OCI-LY7 (cell line): Measurements from ENCODE around the gene FAF2. TPM values are rescaled to one million over a fixed set of nuclear protein-coding genes. Genes with fewer than 3 reads are reported as not detected.

Experiments used
- BruUV-seq: library from RNA; stranded (reverse); fragments of 400-500 nt; replicated peaks from 2 replicates; lab custom pipeline; 2021; lab: Mats Ljungman, UMichigan
- CTCF ChIA-PET: fragments of 300-600 bp; sonication (Branson Sonifier 250); formaldehyde crosslinking; loops from one replicate; lab custom pipeline; 2022; ENCODE audit warnings: antibody characterized with exemption; ENCODE audit not compliant: unreplicated experiment; lab: Charles Lee
- POLR2A ChIA-PET: fragments of 300-600 bp; sonication (Branson Sonifier 250); formaldehyde crosslinking; loops from one replicate; lab custom pipeline; 2022; ENCODE audit warnings: antibody characterized with exemption; lab: Charles Lee
- DNase-seq: peaks from one replicate; pipeline ENCODE4 v3.0.0-alpha.2; 2015; ENCODE audit warnings: low spot score
- H2AFZ ChIP-seq: fragments of 200-600 bp; sonication (generic), shearing (Covaris generic); 2 replicates; pipeline ENCODE4 v1.6.1; 2014; ENCODE audit warnings: mild to moderate bottlenecking, antibody characterized with exemption, low read length, moderate library complexity
- H3K27ac ChIP-seq: fragments of 200-600 bp; sonication (generic); 2 replicates; pipeline ENCODE4 v1.5.1; 2014; ENCODE audit warnings: mixed run types, low read depth, mild to moderate bottlenecking, moderate library complexity, low read length, inconsistent platforms; ENCODE audit not compliant: poor library complexity, severe bottlenecking
- H3K36me3 ChIP-seq: fragments of 200-600 bp; sonication (generic); 2 replicates; pipeline ENCODE4 v1.6.1; 2014; ENCODE audit warnings: mild to moderate bottlenecking, antibody characterized with exemption, low read length, moderate library complexity, mixed read lengths; ENCODE audit not compliant: insufficient read depth
- H3K4me1 ChIP-seq: fragments of 200-600 bp; sonication (generic); 2 replicates; pipeline ENCODE4 v1.5.1; 2014; ENCODE audit warnings: mild to moderate bottlenecking, low read length; ENCODE audit not compliant: insufficient read depth, poor library complexity, severe bottlenecking
- H3K4me2 ChIP-seq: fragments of 200-600 bp; sonication (generic); 2 replicates; pipeline ENCODE4 v1.6.1; 2014; ENCODE audit warnings: mild to moderate bottlenecking, low read length
- H3K4me3 ChIP-seq: fragments of 200-600 bp; sonication (generic); 2 replicates; pipeline ENCODE4 v1.5.1; 2014; ENCODE audit warnings: mild to moderate bottlenecking, low read depth, low read length; ENCODE audit not compliant: poor library complexity, severe bottlenecking
- H3K79me2 ChIP-seq: fragments of 200-600 bp; sonication (generic); 2 replicates; pipeline ENCODE4 v1.6.1; 2016; ENCODE audit warnings: low read depth, mild to moderate bottlenecking, low read length, moderate library complexity, mixed read lengths; ENCODE audit not compliant: insufficient read depth
- H3K9me2 ChIP-seq: fragments of 200-600 bp; sonication (generic); 2 replicates; pipeline ENCODE4 v1.6.1; 2016; ENCODE audit warnings: mild to moderate bottlenecking, low read length, mixed read lengths; ENCODE audit not compliant: insufficient read depth
- H3K9me3 ChIP-seq: fragments of 200-600 bp; sonication (generic); 2 replicates; pipeline ENCODE4 v1.6.1; 2014; ENCODE audit warnings: mild to moderate bottlenecking, mixed run types, low read length, mixed read lengths
- H4K20me1 ChIP-seq: fragments of 200-600 bp; sonication (generic); 2 replicates; pipeline ENCODE4 v1.6.1; 2014; ENCODE audit warnings: mild to moderate bottlenecking, antibody characterized with exemption, low read length, moderate library complexity, mixed read lengths; ENCODE audit not compliant: insufficient read depth
- EZH2phosphoT487 ChIP-seq: fragments of 200-600 bp; sonication (generic); IDR thresholded peaks from 2 replicates; pipeline ENCODE4 v1.6.1; 2018; ENCODE audit warnings: low read depth, borderline replicate concordance, mild to moderate bottlenecking, mixed run types, antibody characterized with exemption, low read length, moderate library complexity, mixed read lengths
- intact Hi-C: fragments of 100-400 bp; cut with micrococcal nuclease; formaldehyde crosslinking; loops from one replicate; pipeline ENCODE4 v1.10.0; 2022; ENCODE audit not compliant: unreplicated experiment
- total RNA-seq, 2 experiments: library from RNA; depleted of rRNA in 1 of 2; stranded (reverse); fragments of >200 nt in 1 of 2; shearing (Covaris generic) in 1 of 2; gene quantifications; 2 replicates each; pipeline ENCODE4 v1.2.3, GENCODE V29; 2014 to 2022
- TF ChIP-seq, protein P1 (sequence below): fragments of 200-600 bp; sonication (generic); conservative IDR thresholded peaks from 2 replicates; pipeline ENCODE4 v1.5.1; 2014; ENCODE audit warnings: mild to moderate bottlenecking, antibody characterized with exemption, low read length, moderate library complexity, mixed read lengths

Gene FAF2
- total RNA-seq, 2 experiments from 2014 or later: 36.9 to 49.7 TPM

DNA sequence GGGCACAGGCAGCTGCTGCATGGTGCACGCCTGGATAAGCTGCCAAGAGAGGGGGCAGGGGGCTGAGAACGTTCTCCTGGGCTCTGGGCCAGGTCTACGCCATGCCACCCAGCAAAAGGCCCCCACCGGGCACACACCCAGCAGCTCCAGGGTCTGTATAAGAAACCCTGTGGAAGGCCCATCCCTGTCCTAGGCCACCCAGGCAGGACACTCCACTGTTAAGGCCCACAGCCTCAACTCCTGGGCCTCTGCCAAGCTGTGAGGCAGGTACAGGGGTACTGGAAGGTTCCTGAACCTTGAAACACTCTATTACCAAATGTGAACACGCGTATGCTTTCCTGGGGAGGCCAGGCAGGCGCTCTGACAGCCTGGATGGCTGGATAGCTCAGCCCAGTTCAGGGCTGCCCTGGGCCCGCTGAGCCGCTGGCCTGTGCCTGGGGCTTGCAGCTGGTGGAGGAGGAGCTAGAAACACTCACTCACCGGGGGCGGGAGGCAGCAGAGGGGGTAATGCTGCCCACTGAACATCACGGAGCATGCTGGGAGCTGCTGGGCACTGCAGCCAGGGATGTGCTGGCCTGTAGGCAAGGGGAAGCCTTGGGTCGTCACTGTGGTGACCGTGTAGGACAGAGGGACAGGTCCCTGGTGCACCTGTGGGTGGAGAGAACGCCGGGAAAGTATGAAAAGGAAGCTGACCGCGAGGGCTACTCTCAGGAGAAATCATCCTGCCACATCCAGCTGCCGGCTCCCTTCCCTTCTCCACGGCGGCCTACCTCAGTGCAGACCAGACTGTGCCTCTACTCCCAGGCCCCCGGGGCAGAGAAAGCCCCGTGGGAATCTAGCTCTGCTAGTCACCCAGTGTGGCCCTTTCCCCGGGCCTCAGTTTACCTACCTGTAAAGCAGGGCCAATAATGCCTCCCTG is 83.1 kb downstream of the FAF2 start:
- Histone ChIP-seq H3K4me2 (peak overlapping the region; percentile 95), H3K27ac (peak overlapping the region; percentile 99), H3K9me3 (no peaks in the 10 kb centered on the region), H3K4me1 (peaks cover 89% of the 10 kb centered on the region), H3K79me2 (peaks cover 55% of the 10 kb centered on the region), H2AFZ (no peak overlapping the region), H3K9me2 (no peaks in the 10 kb centered on the region), H4K20me1 (0 out of 2 replicates have a peak, but pooled peaks cover 7% of the 10 kb centered on the region), H3K4me3 (peak overlapping the region; percentile 64), H3K36me3 (peaks cover 86% of the 10 kb centered on the region)
- TF ChIP-seq EZH2phosphoT487: no peak
- intact Hi-C loops: loop anchor here (10.0 kb wide), 1 partner anchor 474 kb away; the partner anchor contains the start of gene UIMC1
- ChIA-PET POLR2A (interaction anchor here (0.6 to 2.4 kb wide), 2 partner anchors 9 to 16 kb away, joined by 3 to 10 read pairs; no protein-coding TSS in a partner anchor), CTCF (interaction anchor here (0.6 to 1.6 kb wide), 4 partner anchors 12 to 84 kb away, joined by 3 to 12 read pairs (median 4); no protein-coding TSS in a partner anchor)
- no TSS peak for BruUV-seq
- DNase-seq: peak; percentile 50

DNA sequence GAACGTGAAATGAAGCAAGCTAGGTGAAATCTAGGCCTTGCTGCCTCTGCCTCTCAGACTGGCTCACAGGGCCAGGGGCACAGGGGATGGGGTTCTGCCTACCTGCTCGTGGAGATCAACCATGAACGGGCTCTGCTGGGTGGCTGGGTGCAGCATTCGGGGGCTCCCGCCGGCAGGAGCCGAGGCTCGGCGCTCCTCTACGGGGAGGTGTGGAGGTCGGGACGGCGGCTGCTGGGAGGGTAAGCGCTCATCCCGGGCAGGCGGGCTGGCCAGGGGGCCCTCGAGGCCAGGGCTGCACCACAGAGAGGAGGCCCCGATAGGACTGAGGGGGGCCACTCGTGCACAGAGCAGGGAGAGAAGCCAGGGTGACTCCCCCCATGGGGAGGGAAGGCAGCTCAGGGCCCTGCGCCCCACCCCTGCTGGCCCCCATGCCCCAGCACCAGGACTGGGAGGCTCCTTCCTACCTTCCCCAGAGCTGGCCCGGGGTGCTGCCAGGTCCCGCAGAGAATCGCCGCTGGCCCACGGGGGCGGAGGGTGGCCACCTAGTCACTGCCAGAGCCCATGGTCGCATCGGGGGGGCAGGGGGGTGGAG is 83.8 kb downstream of the FAF2 start:
- Histone ChIP-seq H4K20me1 (0 out of 2 replicates have a peak, but pooled peaks cover 7% of the 10 kb centered on the region), H3K4me2 (peak overlapping the region; percentile 95), H3K36me3 (peaks cover 81% of the 10 kb centered on the region), H3K27ac (peak overlapping the region; percentile 99), H3K4me1 (peaks cover 81% of the 10 kb centered on the region), H3K9me3 (no peaks in the 10 kb centered on the region), H3K79me2 (peaks cover 52% of the 10 kb centered on the region), H2AFZ (no peak overlapping the region), H3K4me3 (peak overlapping the region; percentile 64), H3K9me2 (no peaks in the 10 kb centered on the region)
- no peak for DNase-seq
- CTCF ChIA-PET: interaction anchor here (1.0 to 1.6 kb wide), 2 partner anchors 12 to 14 kb away, joined by 3 to 4 read pairs; no protein-coding TSS in a partner anchor
- BruUV-seq: no TSS peak
- POLR2A ChIA-PET: interaction anchor here (0.6 to 2.4 kb wide), 2 partner anchors 8 to 20 kb away, joined by 3 to 10 read pairs; no protein-coding TSS in a partner anchor
- intact Hi-C loops: loop anchor here (10.0 kb wide), 1 partner anchor 473 kb away; the partner anchor contains the start of gene UIMC1
- TF ChIP-seq, protein P1, sequence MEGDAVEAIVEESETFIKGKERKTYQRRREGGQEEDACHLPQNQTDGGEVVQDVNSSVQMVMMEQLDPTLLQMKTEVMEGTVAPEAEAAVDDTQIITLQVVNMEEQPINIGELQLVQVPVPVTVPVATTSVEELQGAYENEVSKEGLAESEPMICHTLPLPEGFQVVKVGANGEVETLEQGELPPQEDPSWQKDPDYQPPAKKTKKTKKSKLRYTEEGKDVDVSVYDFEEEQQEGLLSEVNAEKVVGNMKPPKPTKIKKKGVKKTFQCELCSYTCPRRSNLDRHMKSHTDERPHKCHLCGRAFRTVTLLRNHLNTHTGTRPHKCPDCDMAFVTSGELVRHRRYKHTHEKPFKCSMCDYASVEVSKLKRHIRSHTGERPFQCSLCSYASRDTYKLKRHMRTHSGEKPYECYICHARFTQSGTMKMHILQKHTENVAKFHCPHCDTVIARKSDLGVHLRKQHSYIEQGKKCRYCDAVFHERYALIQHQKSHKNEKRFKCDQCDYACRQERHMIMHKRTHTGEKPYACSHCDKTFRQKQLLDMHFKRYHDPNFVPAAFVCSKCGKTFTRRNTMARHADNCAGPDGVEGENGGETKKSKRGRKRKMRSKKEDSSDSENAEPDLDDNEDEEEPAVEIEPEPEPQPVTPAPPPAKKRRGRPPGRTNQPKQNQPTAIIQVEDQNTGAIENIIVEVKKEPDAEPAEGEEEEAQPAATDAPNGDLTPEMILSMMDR: no peak
- no peak for TF ChIP-seq EZH2phosphoT487

DNA sequence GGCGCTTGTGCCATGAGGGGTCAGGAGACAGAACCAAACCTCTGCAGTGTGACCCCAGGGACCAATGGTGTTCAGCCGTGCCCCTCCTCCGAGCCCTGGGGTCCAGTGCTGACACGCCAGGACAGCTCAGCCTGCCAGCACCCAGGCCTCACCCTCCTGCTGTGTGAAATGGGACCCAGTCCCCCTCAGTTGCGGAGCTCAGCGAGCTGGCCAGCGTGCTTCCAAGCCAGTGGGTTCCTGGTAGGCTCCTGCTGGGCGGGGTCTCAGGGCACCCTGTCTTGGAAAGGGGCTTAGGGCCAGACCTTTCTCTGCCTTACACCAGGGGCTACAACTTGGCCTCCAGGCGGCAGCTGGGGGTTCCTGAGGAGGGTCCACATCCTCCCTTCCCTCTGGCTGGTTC is 84.6 kb downstream of the FAF2 start:
- POLR2A ChIA-PET: interaction anchor here (0.6 kb wide), 2 partner anchors 21 to 22 kb away, joined by 3 to 4 read pairs; no protein-coding TSS in a partner anchor
- Histone ChIP-seq H4K20me1 (0 out of 2 replicates have a peak, but pooled peaks cover 7% of the 10 kb centered on the region), H2AFZ (no peak overlapping the region), H3K27ac (peak overlapping the region; percentile 99), H3K4me3 (peak overlapping the region; percentile 79), H3K36me3 (peaks cover 73% of the 10 kb centered on the region), H3K79me2 (peaks cover 50% of the 10 kb centered on the region), H3K4me1 (peaks cover 73% of the 10 kb centered on the region), H3K4me2 (peak overlapping the region; percentile 95), H3K9me3 (no peaks in the 10 kb centered on the region), H3K9me2 (no peaks in the 10 kb centered on the region)
- TF ChIP-seq, protein P1: no peak
- TF ChIP-seq EZH2phosphoT487: no peak
- DNase-seq: no peak
- BruUV-seq: no TSS peak
- CTCF ChIA-PET: no interaction called here
- intact Hi-C loops: loop anchor here (10.0 kb wide), 1 partner anchor 472 kb away; the partner anchor contains the start of gene UIMC1
